MM.1S (cell line): Measurements from ENCODE around the gene GATAD2B.

Experiments used
- DNase-seq: peaks from one replicate; pipeline ENCODE4 v3.0.0-alpha.2; 2015
- H2AFZ ChIP-seq: fragments of 300-600 bp; sonication (generic); 2 replicates; pipeline ENCODE4 v1.6.0; 2016; ENCODE audit warnings: antibody characterized with exemption, low read length
- H3F3A ChIP-seq: fragments of 300-600 bp; sonication (generic); 2 replicates; pipeline ENCODE4 v1.6.1; 2016; ENCODE audit warnings: mild to moderate bottlenecking, antibody characterized with exemption, low read length, moderate library complexity, mixed read lengths; ENCODE audit not compliant: insufficient read depth
- H3K27ac ChIP-seq: fragments of 300-600 bp; sonication (generic); 2 replicates; pipeline ENCODE4 v1.5.1; 2016; ENCODE audit warnings: mild to moderate bottlenecking, low read length
- H3K27me3 ChIP-seq: fragments of 300-600 bp; sonication (generic); replicated peaks from 2 replicates; pipeline ENCODE4 v1.6.0; 2016; ENCODE audit warnings: low read length; ENCODE audit not compliant: insufficient read depth
- H3K36me3 ChIP-seq: fragments of 300-600 bp; sonication (generic); replicated peaks from 2 replicates; pipeline ENCODE4 v1.6.1; 2016; ENCODE audit warnings: mild to moderate bottlenecking, low read length, mixed read lengths; ENCODE audit not compliant: insufficient read depth
- H3K4me1 ChIP-seq: fragments of 300-600 bp; sonication (generic); 2 replicates; pipeline ENCODE4 v1.6.1; 2016; ENCODE audit warnings: low read length, mixed read lengths
- H3K4me2 ChIP-seq: fragments of 300-600 bp; sonication (generic); 2 replicates; pipeline ENCODE4 v1.6.0; 2016; ENCODE audit warnings: low read depth, low read length
- H3K4me3 ChIP-seq: fragments of 300-600 bp; sonication (generic); 2 replicates; pipeline ENCODE4 v1.5.1; 2016; ENCODE audit warnings: low read length, mixed read lengths
- H3K79me2 ChIP-seq: fragments of 300-600 bp; sonication (generic); 2 replicates; pipeline ENCODE4 v1.6.1; 2016; ENCODE audit warnings: mixed run types, low read length, mixed read lengths
- H3K9ac ChIP-seq: fragments of 300-600 bp; sonication (generic); 2 replicates; pipeline ENCODE4 v1.6.1; 2016; ENCODE audit warnings: low read length, mixed read lengths
- H3K9me2 ChIP-seq: fragments of 300-600 bp; sonication (generic); replicated peaks from 2 replicates; pipeline ENCODE4 v1.6.1; 2016; ENCODE audit warnings: mild to moderate bottlenecking, low read length, mixed read lengths; ENCODE audit not compliant: insufficient read depth
- H3K9me3 ChIP-seq: fragments of 300-600 bp; sonication (generic); replicated peaks from 2 replicates; pipeline ENCODE4 v1.6.1; 2016; ENCODE audit warnings: mild to moderate bottlenecking, low read length, mixed read lengths; ENCODE audit not compliant: insufficient read depth
- H4K20me1 ChIP-seq: fragments of 300-600 bp; sonication (generic); 2 replicates; pipeline ENCODE4 v1.6.1; 2016; ENCODE audit warnings: mild to moderate bottlenecking, low read length, moderate library complexity, mixed read lengths; ENCODE audit not compliant: insufficient read depth
- EZH2 ChIP-seq: fragments of 300-600 bp; sonication (generic); optimal IDR thresholded peaks from 2 replicates; pipeline ENCODE3; 2017; ENCODE audit warnings: low read depth, mild to moderate bottlenecking, antibody characterized with exemption, low read length, mixed read lengths
- EZH2phosphoT487 ChIP-seq: fragments of 300-600 bp; sonication (generic); IDR thresholded peaks from 2 replicates; pipeline ENCODE4 v1.6.1; 2018; ENCODE audit warnings: antibody characterized with exemption, low read length
- TF ChIP-seq, protein P1 (sequence below): fragments of 300-600 bp; sonication (generic); IDR thresholded peaks from 2 replicates; pipeline ENCODE4 v1.5.1; 2016; ENCODE audit warnings: antibody characterized with exemption, low read length, mixed read lengths

GATAD2B gene

DNA sequence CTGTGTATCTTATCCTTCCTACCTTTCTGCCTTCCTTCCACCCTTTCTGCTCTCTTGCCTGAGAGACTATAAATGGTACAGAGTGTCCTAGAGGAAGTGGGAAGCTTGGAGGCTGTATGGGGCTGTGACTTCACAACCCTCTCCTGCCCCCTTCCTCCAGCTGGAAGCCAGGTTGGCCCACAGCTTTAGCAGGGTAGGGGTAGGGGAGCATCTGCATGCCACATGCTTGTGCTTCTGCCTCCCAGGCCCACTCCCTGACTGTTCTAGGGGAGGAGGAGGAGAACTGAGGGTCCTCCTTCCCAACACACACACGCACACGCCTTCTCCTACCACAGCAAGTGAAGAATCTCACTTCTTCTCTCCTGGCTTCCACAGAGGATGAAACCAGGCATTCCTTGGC, 151.5 kb downstream of the GATAD2B start:
- Histone ChIP-seq H3K9me2 (no peaks in the 10 kb centered on the region), H3K79me2 (no peaks in the 10 kb centered on the region), H3K27ac (no peak overlapping the region), H3K36me3 (no peaks in the 10 kb centered on the region), H3K4me1 (peaks cover 3% of the 10 kb centered on the region), H3K27me3 (no peaks in the 10 kb centered on the region), H2AFZ (no peak overlapping the region), H4K20me1 (no peaks in the 10 kb centered on the region), H3K9me3 (no peaks in the 10 kb centered on the region), H3K4me3 (no peak overlapping the region), H3K4me2 (no peak overlapping the region), H3F3A (peaks cover 13% of the 10 kb centered on the region), H3K9ac (no peak overlapping the region)
- TF ChIP-seq, protein P1, sequence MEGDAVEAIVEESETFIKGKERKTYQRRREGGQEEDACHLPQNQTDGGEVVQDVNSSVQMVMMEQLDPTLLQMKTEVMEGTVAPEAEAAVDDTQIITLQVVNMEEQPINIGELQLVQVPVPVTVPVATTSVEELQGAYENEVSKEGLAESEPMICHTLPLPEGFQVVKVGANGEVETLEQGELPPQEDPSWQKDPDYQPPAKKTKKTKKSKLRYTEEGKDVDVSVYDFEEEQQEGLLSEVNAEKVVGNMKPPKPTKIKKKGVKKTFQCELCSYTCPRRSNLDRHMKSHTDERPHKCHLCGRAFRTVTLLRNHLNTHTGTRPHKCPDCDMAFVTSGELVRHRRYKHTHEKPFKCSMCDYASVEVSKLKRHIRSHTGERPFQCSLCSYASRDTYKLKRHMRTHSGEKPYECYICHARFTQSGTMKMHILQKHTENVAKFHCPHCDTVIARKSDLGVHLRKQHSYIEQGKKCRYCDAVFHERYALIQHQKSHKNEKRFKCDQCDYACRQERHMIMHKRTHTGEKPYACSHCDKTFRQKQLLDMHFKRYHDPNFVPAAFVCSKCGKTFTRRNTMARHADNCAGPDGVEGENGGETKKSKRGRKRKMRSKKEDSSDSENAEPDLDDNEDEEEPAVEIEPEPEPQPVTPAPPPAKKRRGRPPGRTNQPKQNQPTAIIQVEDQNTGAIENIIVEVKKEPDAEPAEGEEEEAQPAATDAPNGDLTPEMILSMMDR = no peak
- no peak for TF ChIP-seq EZH2phosphoT487
- TF ChIP-seq EZH2 = no peak
- no peak for DNase-seq

DNA sequence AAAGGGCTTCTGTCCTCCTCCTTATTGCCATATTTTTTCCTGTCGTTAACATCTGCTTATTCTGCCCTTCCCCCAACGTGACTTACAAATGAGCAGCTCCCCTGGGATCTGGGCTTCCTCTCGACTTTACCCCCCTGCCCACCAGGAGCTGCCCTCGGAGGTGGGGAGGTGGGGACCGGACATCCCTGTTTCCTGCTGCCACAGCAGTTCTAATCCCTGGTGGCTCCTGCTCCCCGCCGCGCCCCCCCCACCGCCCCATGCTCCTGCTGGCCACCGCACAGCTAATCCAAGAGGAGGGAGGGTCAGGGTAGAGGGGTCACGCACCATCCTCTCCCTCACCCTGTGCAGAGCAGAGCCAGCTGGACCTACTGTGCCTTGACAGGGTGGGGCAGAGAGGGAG, 152.0 kb downstream of the GATAD2B start:
- H3F3A ChIP-seq = peaks cover 13% of the 10 kb centered on the region

DNA sequence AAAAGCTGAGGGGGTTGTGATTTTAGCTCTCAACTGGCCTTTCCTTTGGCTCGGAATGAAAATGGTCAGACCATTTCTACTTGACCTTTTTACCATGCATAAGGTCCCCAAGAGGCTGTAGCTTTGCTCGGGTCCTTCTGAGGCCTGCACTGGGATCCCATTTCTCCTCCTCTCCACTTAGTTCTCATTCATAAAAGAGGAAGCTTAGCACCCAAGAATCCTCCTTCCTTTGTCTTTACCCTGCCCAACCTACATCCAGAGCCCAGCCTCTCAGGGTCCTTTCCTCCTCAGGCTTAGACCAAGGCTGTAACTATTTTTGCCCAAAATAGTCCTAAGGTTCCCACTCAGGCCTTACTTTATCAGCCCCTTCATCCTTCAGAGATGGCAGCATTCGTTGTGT, 153.6 kb downstream of the GATAD2B start:
- H3K36me3 ChIP-seq = no peaks in the 10 kb centered on the region
- no peaks in the 10 kb centered on the region for H3K9me3 ChIP-seq
- TF ChIP-seq EZH2 (no peak), EZH2phosphoT487 (no peak)
- TF ChIP-seq, protein P1 = no peak
- no peaks in the 10 kb centered on the region for H3K27me3 ChIP-seq
- peaks cover 3% of the 10 kb centered on the region; the same call in 1 of the 2 replicates for H3F3A ChIP-seq
- H3K9me2 ChIP-seq = no peaks in the 10 kb centered on the region
- no peak overlapping the region for H2AFZ ChIP-seq
- H3K79me2 ChIP-seq = no peaks in the 10 kb centered on the region
- H3K9ac ChIP-seq = no peak overlapping the region
- DNase-seq = no peak
- H4K20me1 ChIP-seq = no peaks in the 10 kb centered on the region
- H3K4me3 ChIP-seq = no peak overlapping the region
- H3K27ac ChIP-seq = no peak overlapping the region
- no peaks in the 10 kb centered on the region for H3K4me1 ChIP-seq
- H3K4me2 ChIP-seq = no peak overlapping the region

More for the DNA sequence above, 152.0 kb downstream of the GATAD2B start:
- no peaks in the 10 kb centered on the region for H3K79me2 ChIP-seq
- H2AFZ ChIP-seq = no peak overlapping the region
- no peak for TF ChIP-seq EZH2
- no peak for TF ChIP-seq EZH2phosphoT487
- TF ChIP-seq, protein P1 = no peak
- no peaks in the 10 kb centered on the region for H3K36me3 ChIP-seq
- H3K9me2 ChIP-seq = no peaks in the 10 kb centered on the region
- H3K27me3 ChIP-seq = no peaks in the 10 kb centered on the region
- no peak overlapping the region for H3K4me3 ChIP-seq
- H4K20me1 ChIP-seq = no peaks in the 10 kb centered on the region
- no peak overlapping the region for H3K27ac ChIP-seq
- no peak overlapping the region for H3K4me2 ChIP-seq
- DNase-seq = no peak
- no peaks in the 10 kb centered on the region; the same call in 1 of the 2 replicates for H3K4me1 ChIP-seq
- no peaks in the 10 kb centered on the region for H3K9me3 ChIP-seq
- no peak overlapping the region for H3K9ac ChIP-seq
